GM10266 (cell line): ENCODE data around the gene TSC22D1.

ENCODE experiments used
- DNase-seq: peaks from one replicate; pipeline ENCODE4 v3.0.0; 2012; ENCODE audit errors: extremely low spot score
- TF ChIP-seq, protein P1 (sequence below): IDR thresholded peaks from 2 replicates; pipeline ENCODE4 v1.5.1; 2012; ENCODE audit warnings: mild to moderate bottlenecking, low read depth; ENCODE audit not compliant: control insufficient read depth, insufficient read depth; ENCODE audit errors: missing control alignments

The TSC22D1 gene

DNA sequence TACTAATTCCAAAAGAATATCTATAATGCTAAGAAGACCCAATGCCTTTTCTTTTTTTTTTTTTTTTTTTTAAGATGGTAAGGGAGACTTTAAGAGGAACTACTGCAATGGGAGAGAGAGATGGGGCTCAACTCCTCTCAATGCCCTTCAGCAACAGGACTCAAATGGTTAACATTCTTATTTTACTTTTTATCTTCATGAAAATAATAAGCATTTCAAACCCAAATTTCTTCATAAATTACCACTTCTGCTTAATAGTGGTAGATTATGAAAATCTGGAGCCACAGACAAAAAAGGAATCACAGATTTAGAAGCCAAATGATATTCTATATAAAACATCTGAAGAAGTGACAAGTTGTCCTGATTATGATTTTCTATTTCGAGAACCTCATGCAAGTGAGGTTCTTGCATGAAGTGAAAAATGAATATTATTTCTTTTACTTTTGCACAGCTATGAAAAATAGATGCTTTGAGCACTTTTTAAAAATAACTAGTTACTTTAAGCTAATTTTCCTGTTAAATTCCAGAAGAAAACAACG, 128.3 kb downstream of the TSC22D1 start:
- TF ChIP-seq, protein P1, sequence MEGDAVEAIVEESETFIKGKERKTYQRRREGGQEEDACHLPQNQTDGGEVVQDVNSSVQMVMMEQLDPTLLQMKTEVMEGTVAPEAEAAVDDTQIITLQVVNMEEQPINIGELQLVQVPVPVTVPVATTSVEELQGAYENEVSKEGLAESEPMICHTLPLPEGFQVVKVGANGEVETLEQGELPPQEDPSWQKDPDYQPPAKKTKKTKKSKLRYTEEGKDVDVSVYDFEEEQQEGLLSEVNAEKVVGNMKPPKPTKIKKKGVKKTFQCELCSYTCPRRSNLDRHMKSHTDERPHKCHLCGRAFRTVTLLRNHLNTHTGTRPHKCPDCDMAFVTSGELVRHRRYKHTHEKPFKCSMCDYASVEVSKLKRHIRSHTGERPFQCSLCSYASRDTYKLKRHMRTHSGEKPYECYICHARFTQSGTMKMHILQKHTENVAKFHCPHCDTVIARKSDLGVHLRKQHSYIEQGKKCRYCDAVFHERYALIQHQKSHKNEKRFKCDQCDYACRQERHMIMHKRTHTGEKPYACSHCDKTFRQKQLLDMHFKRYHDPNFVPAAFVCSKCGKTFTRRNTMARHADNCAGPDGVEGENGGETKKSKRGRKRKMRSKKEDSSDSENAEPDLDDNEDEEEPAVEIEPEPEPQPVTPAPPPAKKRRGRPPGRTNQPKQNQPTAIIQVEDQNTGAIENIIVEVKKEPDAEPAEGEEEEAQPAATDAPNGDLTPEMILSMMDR = no peak
- no peak for DNase-seq

DNA sequence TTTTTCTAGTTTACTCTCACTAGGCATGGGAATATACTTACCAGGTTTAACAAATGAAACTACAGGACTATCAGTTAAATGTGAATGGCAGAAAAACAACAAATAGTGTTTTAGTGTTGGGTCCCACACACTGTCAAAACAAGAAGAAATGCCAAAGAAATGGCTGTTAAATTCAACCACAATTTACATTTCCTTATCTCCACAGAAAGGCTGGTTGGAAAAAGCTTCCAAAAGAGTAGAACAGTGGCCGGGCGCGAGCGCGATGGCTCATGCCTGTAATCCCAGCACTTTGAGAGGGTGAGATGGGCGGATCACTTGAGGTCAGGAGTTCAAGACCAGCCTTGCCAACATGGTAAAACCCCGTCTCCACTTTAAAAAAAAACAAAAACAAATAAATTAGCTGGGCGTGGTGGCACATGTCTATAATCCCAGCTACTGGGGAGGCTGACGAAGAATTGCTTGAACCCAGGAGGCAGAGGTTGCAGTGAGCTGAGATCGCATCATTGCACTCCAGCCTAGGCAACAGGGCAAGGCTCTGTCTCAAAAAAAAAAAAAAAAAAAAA, 136.0 kb downstream of the TSC22D1 start:
- TF ChIP-seq, protein P1 = no peak
- DNase-seq = no peak

DNA sequence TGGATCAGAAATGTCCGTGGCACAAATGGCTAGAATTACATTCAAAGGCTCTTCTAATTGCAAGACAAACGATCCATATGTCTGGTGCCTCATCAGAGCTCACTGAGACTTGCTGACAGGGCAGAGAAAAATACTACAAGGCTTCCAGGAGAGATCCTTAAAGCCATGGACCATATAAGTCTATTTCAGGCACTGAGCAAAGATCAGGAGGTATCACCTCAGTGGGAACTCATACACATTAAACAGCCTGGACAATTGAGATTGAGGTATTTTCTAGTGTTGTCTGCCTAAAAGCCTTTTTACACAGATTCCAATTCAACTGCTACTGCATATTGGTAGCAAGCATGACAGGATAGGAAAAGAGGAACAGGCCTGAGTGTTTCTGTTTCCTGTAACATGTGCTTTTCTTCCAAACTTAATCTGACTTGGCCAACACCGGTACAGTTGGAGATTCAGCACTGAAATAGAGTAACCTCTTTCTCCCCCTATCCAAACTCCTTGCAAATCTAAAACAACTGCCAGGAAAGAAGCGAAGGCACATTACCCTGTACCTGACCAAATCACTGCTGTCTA, 136.6 kb downstream of the TSC22D1 start:
- TF ChIP-seq, protein P1 = no peak

DNA sequence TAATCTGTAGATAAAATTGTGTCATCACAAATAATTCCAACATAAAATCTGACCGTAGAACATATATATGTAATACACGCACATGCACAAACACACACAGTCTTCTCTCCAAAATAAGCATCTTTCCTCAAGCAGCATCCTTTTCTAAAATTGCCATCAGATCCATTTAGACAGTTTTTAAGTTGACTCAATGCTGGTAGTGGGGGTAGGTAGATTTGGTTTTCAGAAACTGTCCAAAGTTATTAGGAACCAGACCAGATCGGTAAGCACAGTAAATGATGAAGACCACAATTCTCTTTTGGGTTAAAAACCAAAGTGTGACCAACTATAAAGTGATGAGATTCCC, 137.9 kb downstream of the TSC22D1 start:
- TF ChIP-seq, protein P1 = peak; percentile 0
- no peak for DNase-seq

More for the DNA sequence above, 136.6 kb downstream of the TSC22D1 start:
- no peak for DNase-seq

DNA sequence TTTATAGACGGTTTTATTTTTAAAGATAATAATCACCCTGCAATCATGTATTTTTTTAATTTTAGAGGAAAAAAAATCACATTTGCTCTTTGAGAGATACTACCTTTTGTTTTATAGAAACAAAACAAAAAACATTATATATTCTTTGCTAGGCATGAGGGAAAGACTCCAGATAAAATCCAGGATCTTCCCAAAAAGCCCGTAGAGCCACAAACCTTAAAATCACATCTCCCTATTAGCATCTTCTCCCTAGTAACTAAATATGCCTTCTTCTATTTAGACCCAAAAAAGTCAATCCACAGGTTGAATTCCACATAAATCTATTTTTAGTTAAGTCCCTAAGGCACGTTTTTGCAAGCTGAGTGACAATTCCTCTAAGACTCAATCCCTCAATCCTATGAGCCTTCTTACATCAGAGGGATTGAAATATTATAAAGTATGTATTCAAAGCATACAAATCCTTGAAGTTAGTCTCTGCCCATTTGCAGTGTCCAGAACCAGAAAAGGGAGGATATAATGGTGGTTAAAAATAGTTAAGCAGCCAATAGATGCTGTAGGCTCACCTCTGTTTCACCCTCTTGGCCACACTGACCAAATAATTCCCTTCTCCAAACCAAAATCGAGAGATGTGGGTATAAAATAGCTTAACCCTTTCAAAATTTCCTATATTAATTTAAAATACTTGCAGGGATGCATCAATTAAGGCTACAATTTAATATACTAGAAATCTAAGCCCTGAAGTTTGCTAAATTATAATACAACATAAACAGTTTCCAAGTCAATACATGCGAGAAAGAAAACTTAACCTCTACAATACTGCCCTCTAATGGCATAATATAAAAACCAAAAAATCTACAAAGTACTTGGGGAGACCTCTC, 138.5 kb downstream of the TSC22D1 start:
- TF ChIP-seq, protein P1 = peak; percentile 32
- peak; percentile 44 for DNase-seq

DNA sequence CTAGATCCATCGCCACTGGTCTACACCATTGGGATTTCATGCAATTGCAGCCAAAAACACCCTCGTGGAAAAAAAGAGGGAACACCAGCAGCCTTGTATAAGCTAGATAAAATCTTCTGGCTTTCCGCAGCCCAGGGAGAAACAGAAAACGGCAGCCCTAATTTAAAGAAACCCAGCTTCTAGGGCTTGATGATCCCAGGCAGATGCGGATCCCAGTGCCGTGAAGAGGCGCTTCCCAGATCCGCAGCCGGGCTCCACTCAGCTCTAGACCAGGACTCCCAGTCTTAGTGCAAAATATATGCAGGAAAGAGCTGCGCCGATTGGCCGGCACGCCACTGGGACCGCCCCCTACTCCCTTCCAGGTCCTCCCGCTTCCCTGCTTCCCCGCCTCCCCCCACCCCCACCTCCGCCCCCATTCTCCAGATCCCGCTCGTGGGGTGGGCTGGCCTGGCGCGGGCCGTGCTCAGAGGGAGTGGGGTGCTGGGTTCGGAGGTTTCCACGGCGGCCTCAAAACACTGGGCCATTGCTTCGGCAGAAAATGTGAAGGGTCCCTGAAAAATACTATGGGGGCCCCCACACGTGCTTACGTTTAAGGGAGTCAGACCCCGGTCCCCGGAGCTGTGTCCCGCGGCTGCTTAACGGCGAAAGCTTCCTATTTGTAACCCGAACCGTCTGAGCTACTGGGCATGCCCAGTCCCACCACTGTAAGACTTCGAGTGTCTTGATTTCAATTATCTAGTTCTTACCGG, 139.4 kb downstream of the TSC22D1 start:
- peak; percentile 53 for DNase-seq
- TF ChIP-seq, protein P1 = no peak
